Adrenal gland (tissue), 12 donors: Measurements from ENCODE around the gene ZC3H11A. TPM values are rescaled to one million over a fixed set of nuclear protein-coding genes. Genes with fewer than 3 reads are reported as not detected.
A peak's percentile ranks its signal among the peaks of the same experiment; 100 is the strongest.
"Not testable (repeated sequence)": the region's sequence is repeated elsewhere in the genome, so short reads cannot be mapped to it uniquely, and the experiment has no call there.

ENCODE experiments used
- DNase-seq, 7 donors: peaks; one replicate each; pipeline ENCODE4 v3.0.0-alpha.2; 2019 to 2020
- H3K27ac ChIP-seq, 5 donors: fragments of 200-600 bp; sonication (generic) in 4 of 5; 1 replicate in 3 of 5; 2 replicates in 2 of 5; pipeline versions ENCODE4 v1.5.1 to v1.8.0; 2016 to 2020; ENCODE audit warnings: mild to moderate bottlenecking in 1 of 5
- H3K27me3 ChIP-seq: fragments of 200-600 bp; 2 replicates; pipeline ENCODE4 v1.8.0; 2021
- H3K36me3 ChIP-seq, 2 donors: fragments of 200-600 bp; replicated peaks in 1 of 2; 1 replicate in 1 of 2; 2 replicates in 1 of 2; pipeline versions ENCODE4 v1.5.1 to v1.8.0; 2018 to 2022
- H3K4me1 ChIP-seq, 2 donors: fragments of 200-600 bp; replicated peaks in 1 of 2; 1 replicate in 1 of 2; 2 replicates in 1 of 2; pipeline versions ENCODE4 v1.5.1 to v1.8.0; 2018 to 2021
- H3K4me3 ChIP-seq, 4 donors: fragments of 200-600 bp; sonication (generic) in 3 of 4; one replicate each; pipeline ENCODE4 v1.5.1; 2016 to 2018
- H3K9me3 ChIP-seq, 3 donors: fragments of 200-600 bp; sonication (generic) in 1 of 3; replicated peaks in 1 of 3; 1 replicate in 2 of 3; 2 replicates in 1 of 3; pipeline versions ENCODE4 v1.5.1 to v1.8.0; 2016 to 2021
- CTCF ChIP-seq, 6 experiments: fragments of 450-650 bp in 4 of 6; fragments of 200-600 bp in 2 of 6; sonication (generic) in 1 of 6; IDR thresholded peaks; 1 replicate in 5 of 6; 2 replicates in 1 of 6; pipeline versions ENCODE4 v1.5.1 to v1.8.0; 2016 to 2021; ENCODE audit warnings: antibody characterized with exemption in 6 of 6, mild to moderate bottlenecking in 2 of 6, moderate library complexity in 1 of 6
- POLR2A ChIP-seq, 2 donors: fragments of 450-650 bp; IDR thresholded peaks; one replicate each; pipeline ENCODE4 v1.6.1; 2017; ENCODE audit warnings: antibody characterized with exemption in 2 of 2, mild to moderate bottlenecking in 2 of 2, moderate library complexity in 1 of 2
- WGBS, 4 donors: extraction: QIAGEN DNeasy Blood & Tissue Kit in 2 of 4; methylation state at CpG; one replicate each; pipeline versions ENCODE4 v1.1.5 to v1.1.7; 2013 to 2017; 5-methylcytosine and 5-hydroxymethylcytosine counted together
- intact Hi-C, 2 donors: fragments of 100-400 bp; cut with DNase I; formaldehyde crosslinking; loops; one replicate each; pipeline versions ENCODE4 v1.14.1 to v1.15.0; 2022 to 2023
- polyA plus RNA-seq, 3 donors: library from polyadenylated mRNA; stranded (reverse); fragments of 200-250 nt in 2 of 3; fragments of 350-450 nt in 1 of 3; fragmentation: Illumina TruSeq in 1 of 3; extraction: RNeasy Lipid Tissue Mini Kit (QIAGEN cat#74804) in 1 of 3; gene quantifications; one replicate each; pipeline ENCODE4 v1.2.3, GENCODE V29; 2013 to 2014
- total RNA-seq, 9 donors: library from RNA; depleted of rRNA in 4 of 9; stranded (reverse); fragments of >200 nt in 4 of 9; fragments of 120-200 nt in 1 of 9; fragmentation: NEBNext Ultra II Directional in 1 of 9; extraction: Animal tissue kit (Norgen Biotek cat#: 25700) in 1 of 9; gene quantifications; one replicate each; pipeline versions ENCODE4 v1.1.0 to v1.2.4, GENCODE V29; 2013 to 2023
- donor health status: healthy with polysubstance abuse.
- donor health status: Bipolar disorder and iron deficiency.
- donor health status: DM: yes; HTN: yes; CAD: no.
- donor health status: DM: no; HTN: no; CAD: no.
- donor health status: DM: no; HTN: no; CAD: no.
- donor health status: DM: yes; HTN: yes; CAD: no.

Gene ZC3H11A
- total and polyA plus RNA-seq, 12 donors: 45.7 to 108 (median 75.8) TPM

- Histone ChIP-seq H3K4me3 (no peak overlapping the region), H3K27me3 (no peaks in the 10 kb centered on the region), H3K9me3 (no peaks in the 10 kb centered on the region), H3K4me1 (peaks cover 0 to 1% of the 10 kb centered on the region in 2 donors), H3K36me3 (no peaks in the 10 kb centered on the region), H3K27ac (no peak overlapping the region)
- 78 to 85% (median 82%) methylated on average over 3 of the region's 3 CpGs for WGBS, 4 donors
- TF ChIP-seq CTCF (IDR thresholded peaks at IDR 0.05) (no peak), POLR2A (IDR thresholded peaks at IDR 0.05) (no peak)
- intact Hi-C loops: no loop called here
- DNase-seq: no peak
These were observed 5.5 kb upstream of the ZC3H11A start for GRCh38 chr1:203789966-203790365.

- Histone ChIP-seq H3K4me1 (peaks cover under 1 to 3% of the 10 kb centered on the region in 2 donors), H3K27me3 (no peaks in the 10 kb centered on the region), H3K4me3 (no peak overlapping the region), H3K9me3 (no peaks in the 10 kb centered on the region), H3K27ac (no peak overlapping the region), H3K36me3 (no peaks in the 10 kb centered on the region)
- no peak for TF ChIP-seq POLR2A (IDR thresholded peaks at IDR 0.05)
- TF ChIP-seq CTCF (IDR thresholded peaks at IDR 0.05): no peak
- intact Hi-C loops: no loop called here
- DNase-seq: no peak
- 80 to 91% (median 88%) methylated on average over 3 of the region's 3 CpGs for WGBS, 4 donors
These were observed 3.9 kb upstream of the ZC3H11A start for GRCh38 chr1:203791498-203791897.

- WGBS, 4 donors: 83 to 100% (median 90%) methylated on average over 2 of the region's 2 CpGs
- TF ChIP-seq CTCF (IDR thresholded peaks at IDR 0.05): no peak
- TF ChIP-seq POLR2A (IDR thresholded peaks at IDR 0.05): no peak
- peaks cover 8 to 13% of the 10 kb centered on the region in 2 donors for H3K4me1 ChIP-seq
- intact Hi-C loops: no loop called here
- no peaks in the 10 kb centered on the region for H3K36me3 ChIP-seq
- H3K27me3 ChIP-seq: no peaks in the 10 kb centered on the region
- no peak overlapping the region for H3K4me3 ChIP-seq
- no peak for DNase-seq
- no peak overlapping the region for H3K27ac ChIP-seq
- H3K9me3 ChIP-seq: no peaks in the 10 kb centered on the region
These were observed 2.9 kb upstream of the ZC3H11A start for GRCh38 chr1:203792486-203792885.

- H3K4me3 ChIP-seq, DNase-seq, H3K36me3 ChIP-seq, intact Hi-C loops, H3K9me3 ChIP-seq, H3K27me3 ChIP-seq, H3K27ac ChIP-seq: not testable (repeated sequence)
- 90 to 96% (median 94%) methylated on average over 7 of the region's 7 CpGs for WGBS, 4 donors
- peaks cover 15 to 24% of the 10 kb centered on the region in 2 donors for H3K4me1 ChIP-seq
These were observed 1.9 kb upstream of the ZC3H11A start for GRCh38 chr1:203793561-203793960.

- peaks cover 28 to 37% of the 10 kb centered on the region in 2 donors for H3K4me1 ChIP-seq
- TF ChIP-seq POLR2A (IDR thresholded peaks at IDR 0.05): no peak
- no peak for TF ChIP-seq CTCF (IDR thresholded peaks at IDR 0.05)
- WGBS, 4 donors: 62 to 78% (median 73%) methylated on average over 19 of the region's 19 CpGs
- peak overlapping the region in 1 of 4 donors; percentile 82 for H3K4me3 ChIP-seq
- no peaks in the 10 kb centered on the region for H3K9me3 ChIP-seq
- H3K36me3 ChIP-seq: peaks cover 0 to 6% of the 10 kb centered on the region in 2 donors
- intact Hi-C loops: no loop called here
- peak in 2 of 7 donors; percentile 29 to 58 for DNase-seq
- peak overlapping the region in 3 of 5 donors; percentile 96 to 98 (median 98) for H3K27ac ChIP-seq
- H3K27me3 ChIP-seq: no peaks in the 10 kb centered on the region
These were observed 521 bp upstream of the ZC3H11A start for GRCh38 chr1:203794764-203795440.
